CD4-positive, alpha-beta T cell (primary cell): ENCODE data around the gene HSD17B1. TPM values are rescaled to one million over a fixed set of nuclear protein-coding genes. Genes with fewer than 3 reads are reported as not detected.

Experiments used
- ATAC-seq: fragments of 200-7000 bp; cut with Tn5 transposase; one replicate; pipeline ENCODE4 v1.10.0; 2022; ENCODE audit warnings: mild to moderate bottlenecking; ENCODE audit not compliant: poor library complexity
- CTCF ChIA-PET: fragments of 350-600 bp; sonication (Branson Sonifier 250); formaldehyde crosslinking; loops from one replicate; lab custom pipeline; 2021; ENCODE audit warnings: antibody characterized with exemption, inconsistent platforms; lab: Charles Lee
- POLR2A ChIA-PET: fragments of 350-600 bp; sonication (Branson Sonifier 250); formaldehyde crosslinking; loops from one replicate; lab custom pipeline; 2021; ENCODE audit warnings: antibody characterized with exemption, inconsistent platforms; lab: Charles Lee
- DNase-seq, 14 experiments: peaks; one replicate each; pipeline ENCODE4 v3.0.0-alpha.2; 2013 to 2020; ENCODE audit warnings: mixed read lengths in 2 of 14
- H3K27ac ChIP-seq, 2 donors: one replicate each; pipeline versions ENCODE4 v1.5.1 to v1.7.0; 2013; ENCODE audit warnings: low read length in 2 of 2, low read depth in 1 of 2, mild to moderate bottlenecking in 1 of 2
- H3K27me3 ChIP-seq, 2 experiments: 1 replicate in 1 of 2; 2 replicates in 1 of 2; pipeline versions ENCODE4 v1.6.1 to v1.7.0; 2013; ENCODE audit warnings: low read length in 2 of 2, control low read depth in 1 of 2, mild to moderate bottlenecking in 1 of 2, moderate library complexity in 1 of 2; ENCODE audit not compliant: insufficient read depth in 2 of 2, control insufficient read depth in 1 of 2
- H3K36me3 ChIP-seq: one replicate; pipeline ENCODE4 v1.6.1; 2013; ENCODE audit warnings: low read length, control low read depth; ENCODE audit not compliant: insufficient read depth
- H3K4me1 ChIP-seq: one replicate; pipeline ENCODE4 v1.6.1; 2013; ENCODE audit warnings: low read length, control low read depth; ENCODE audit not compliant: insufficient read depth
- H3K4me3 ChIP-seq: one replicate; pipeline ENCODE4 v1.5.1; 2013; ENCODE audit warnings: mild to moderate bottlenecking, low read length, moderate library complexity
- H3K9me3 ChIP-seq, 2 experiments: 1 replicate in 1 of 2; 2 replicates in 1 of 2; pipeline versions ENCODE4 v1.6.1 to v1.7.0; 2013; ENCODE audit warnings: low read length in 2 of 2, mild to moderate bottlenecking in 2 of 2, control low read depth in 1 of 2, moderate library complexity in 1 of 2; ENCODE audit not compliant: control insufficient read depth in 1 of 2, insufficient read depth in 1 of 2
- H3K27ac Mint-ChIP-seq: one replicate; pipeline ENCODE4 v1.8.0; 2020; ENCODE audit warnings: mixed read lengths
- H3K27me3 Mint-ChIP-seq: one replicate; pipeline ENCODE4 v1.8.0; 2021; ENCODE audit warnings: mixed read lengths
- H3K36me3 Mint-ChIP-seq: one replicate; pipeline ENCODE4 v1.8.0; 2021; ENCODE audit warnings: low read depth, mixed read lengths
- H3K4me1 Mint-ChIP-seq: one replicate; pipeline ENCODE4 v1.8.0; 2021; ENCODE audit warnings: low read depth, mixed read lengths
- H3K4me3 Mint-ChIP-seq: one replicate; pipeline ENCODE4 v1.8.0; 2020; ENCODE audit warnings: mild to moderate bottlenecking, mixed read lengths
- H3K9me3 Mint-ChIP-seq: one replicate; pipeline ENCODE4 v1.8.0; 2020; ENCODE audit warnings: mixed read lengths
- CTCF ChIP-seq: fragments of 200-600 bp; IDR thresholded peaks from one replicate; pipeline ENCODE4 v1.8.0; 2022; ENCODE audit warnings: antibody characterized with exemption, mild to moderate bottlenecking
- intact Hi-C, 2 experiments: fragments of 100-400 bp; cut with DNase I in 1 of 2; cut with micrococcal nuclease in 1 of 2; formaldehyde crosslinking; loops; one replicate each; pipeline versions ENCODE4 v1.15.1 to v1.9.0; 2023 to 2025; cut with DNase I, micrococcal nuclease
- total RNA-seq, 174 experiments: library from RNA in 2 of 174; stranded (reverse) in 2 of 174; gene quantifications; one replicate each; pipeline ENCODE4 v1.2.3 and lab custom pipeline; 2021 to 2026

Gene HSD17B1
- total RNA-seq, 2 experiments from 2014 or later = 0.80 to 0.81 TPM

- DNase-seq (peak in 1 of 14 experiments; percentile 8), ATAC-seq (no peak)
- H3K4me1 Mint-ChIP-seq = peaks cover 40% of the 10 kb centered on the region
- H3K27ac ChIP-seq = no peak overlapping the region
- POLR2A ChIA-PET = no interaction called here
- peaks cover 45% of the 10 kb centered on the region for H3K4me1 ChIP-seq
- peaks cover 3% of the 10 kb centered on the region for H3K27me3 Mint-ChIP-seq
- no peaks in the 10 kb centered on the region for H3K27me3 ChIP-seq
- no peak overlapping the region for H3K27ac Mint-ChIP-seq
- H3K4me3 Mint-ChIP-seq = no peak overlapping the region
- no peaks in the 10 kb centered on the region for H3K9me3 Mint-ChIP-seq
- TF ChIP-seq CTCF = no peak
- H3K36me3 ChIP-seq = no peaks in the 10 kb centered on the region
- no peaks in the 10 kb centered on the region for H3K9me3 ChIP-seq
- H3K36me3 Mint-ChIP-seq = no peaks in the 10 kb centered on the region
- CTCF ChIA-PET = no interaction called here
- H3K4me3 ChIP-seq = no peak overlapping the region
- intact Hi-C loops = loop anchor here in 1 of 2 experiments (5.0 kb wide), 1 partner anchor 502 kb away; no protein-coding TSS in a partner anchor
These were observed 23.7 kb upstream of the HSD17B1 start for GRCh38 chr17:42529061-42529460.

GRCh38 chr17:42530952-42531454 is 21.7 kb upstream of the HSD17B1 start:
- ChIA-PET CTCF (interaction anchor here (1.1 to 3.3 kb wide), 3 partner anchors 10 to 47 kb away, joined by 4 to 12 read pairs (median 7); partner anchors contain the start of gene PSMC3IP), POLR2A (interaction anchor here (0.6 to 1.7 kb wide), 7 partner anchors 10 to 841 kb away, joined by 3 to 12 read pairs (median 4); partner anchors contain the start of genes RETREG3, STAT3 and TUBG1)
- Histone ChIP-seq H3K9me3 (no peaks in the 10 kb centered on the region), H3K4me3 (no peak overlapping the region), H3K36me3 (no peaks in the 10 kb centered on the region), H3K27ac (no peak overlapping the region), H3K27me3 (no peaks in the 10 kb centered on the region), H3K4me1 (peaks cover 54% of the 10 kb centered on the region)
- intact Hi-C loops = loop anchor here in 1 of 2 experiments (2.0 kb wide), 1 partner anchor 24 kb away; no protein-coding TSS in a partner anchor
- no peak for TF ChIP-seq CTCF
- H3K36me3 Mint-ChIP-seq = no peaks in the 10 kb centered on the region
- no peak for DNase-seq
- no peaks in the 10 kb centered on the region for H3K9me3 Mint-ChIP-seq
- H3K27ac Mint-ChIP-seq = peak overlapping the region; percentile 79
- peaks cover 49% of the 10 kb centered on the region for H3K4me1 Mint-ChIP-seq
- ATAC-seq = no peak
- H3K27me3 Mint-ChIP-seq = no peaks in the 10 kb centered on the region
- peak overlapping the region; percentile 82 for H3K4me3 Mint-ChIP-seq

GRCh38 chr17:42531455-42532354 is 21.0 kb upstream of the HSD17B1 start:
- peaks cover 56% of the 10 kb centered on the region for H3K4me1 ChIP-seq
- CTCF ChIA-PET = interaction anchor here (2.2 to 3.3 kb wide), 2 partner anchors 9 to 46 kb away, joined by 7 to 12 read pairs; partner anchors contain the start of gene PSMC3IP
- H3K36me3 ChIP-seq = no peaks in the 10 kb centered on the region
- H3K4me3 Mint-ChIP-seq = peak overlapping the region; percentile 82
- H3K27me3 ChIP-seq = no peaks in the 10 kb centered on the region
- ATAC-seq (peak; percentile 41), DNase-seq (peak in 12 of 14 experiments; percentile 26 to 80 (median 51))
- H3K27me3 Mint-ChIP-seq = no peaks in the 10 kb centered on the region
- POLR2A ChIA-PET = interaction anchor here (1.0 to 1.7 kb wide), 2 partner anchors 17 to 78 kb away, joined by 4 to 6 read pairs; partner anchors contain the start of genes RETREG3 and TUBG1
- intact Hi-C loops = loop anchor here in 1 of 2 experiments (2.0 kb wide), 1 partner anchor 23 kb away; no protein-coding TSS in a partner anchor
- peak overlapping the region; percentile 79 for H3K27ac Mint-ChIP-seq
- H3K27ac ChIP-seq = no peak overlapping the region
- H3K4me1 Mint-ChIP-seq = peaks cover 51% of the 10 kb centered on the region
- peak; percentile 37 for TF ChIP-seq CTCF
- H3K9me3 ChIP-seq = no peaks in the 10 kb centered on the region
- no peaks in the 10 kb centered on the region for H3K9me3 Mint-ChIP-seq
- H3K4me3 ChIP-seq = peak overlapping the region; percentile 54
- H3K36me3 Mint-ChIP-seq = no peaks in the 10 kb centered on the region
